ENCODE measurements around the gene MREG. TPM values are rescaled to one million over a fixed set of nuclear protein-coding genes. Genes with fewer than 3 reads are reported as not detected.
A peak's percentile ranks its signal among the peaks of the same experiment; 100 is the strongest.

MREG gene
- polyA plus RNA-seq, 3 donors, result 0.14 to 0.47 TPM; not detected in 1

DNA sequence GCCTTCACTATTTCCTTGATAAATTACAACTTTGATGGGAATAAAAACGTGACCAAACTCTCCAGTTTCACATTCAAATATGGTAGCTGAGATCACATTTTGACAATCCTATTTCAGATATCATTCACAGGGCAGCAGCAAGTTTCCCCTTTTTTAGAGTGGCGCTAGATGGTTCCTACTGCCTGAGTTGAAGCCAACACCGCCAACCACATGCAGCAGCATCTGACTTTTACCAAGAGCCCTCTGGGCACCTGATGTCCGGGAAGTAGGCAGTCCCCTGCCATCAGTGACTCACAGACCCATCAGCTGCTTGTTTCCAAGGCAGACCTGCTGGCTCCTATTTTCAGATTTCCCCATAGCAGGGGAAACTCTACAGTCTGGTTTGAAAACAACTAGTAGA, 4.0 kb upstream of the MREG start:
- Histone ChIP-seq H3K4me3 (replicated peaks in 1 of 3; ENCODE audit: low read depth in 2 of 3, low read length in 3 of 3) (no peak overlapping the region), H3K27ac (ENCODE audit: low read depth in 1 of 2, low read length in 2 of 2) (no peak overlapping the region), H3K36me3 (replicated peaks in 1 of 2; ENCODE audit: control insufficient read depth in 1 of 2, insufficient read depth in 2 of 2, low read length in 2 of 2) (no peaks in the 10 kb centered on the region), H3K4me1 (ENCODE audit: control insufficient read depth in 1 of 2, insufficient read depth in 2 of 2, low read length in 2 of 2) (peaks cover 7 to 12% of the 10 kb centered on the region in 2 donors), H4K20me1 (ENCODE audit: insufficient read depth, low read length) (no peaks in the 10 kb centered on the region), H3K9ac (ENCODE audit: insufficient read depth, low read length, poor library complexity, severe bottlenecking) (no peak overlapping the region), H3K4me2 (replicated peaks; ENCODE audit: extremely low read depth, low read length, poor library complexity, severe bottlenecking) (no peak overlapping the region), H3K27me3 (ENCODE audit: control insufficient read depth in 2 of 2, insufficient read depth in 2 of 2, low read length in 2 of 2) (peaks cover 5 to 10% of the 10 kb centered on the region in 2 donors), H3K9me3 (replicated peaks in 1 of 2; ENCODE audit: control insufficient read depth in 1 of 2, insufficient read depth in 1 of 2, low read length in 2 of 2) (no peaks in the 10 kb centered on the region), H3K79me2 (ENCODE audit: insufficient read depth, low read length) (no peaks in the 10 kb centered on the region), H2AFZ (ENCODE audit: insufficient read depth, low read depth, low read length, poor library complexity, severe bottlenecking) (no peak overlapping the region)
- peaks cover 6 to 9% (median 9%) of the 10 kb centered on the region in 3 donors for H3K27me3 Mint-ChIP-seq (ENCODE audit: low read depth in 3 of 3)
- peaks cover 11 to 20% of the 10 kb centered on the region in 2 donors for H3K36me3 Mint-ChIP-seq
- no peak overlapping the region for H3K27ac Mint-ChIP-seq
- TF ChIP-seq CTCF (IDR thresholded peaks at IDR 0.05), result no peak
- intact Hi-C loops (cut with micrococcal nuclease), result no loop called here
- peaks cover 17% of the 10 kb centered on the region for H3K4me1 Mint-ChIP-seq
- H3K9me3 Mint-ChIP-seq, result peaks cover 0 to 4% (median 0%) of the 10 kb centered on the region in 7 donors
- 45% methylated on average over 4 of the region's 4 CpGs for WGBS (ENCODE audit: insufficient coverage)
- no peak overlapping the region for H3K4me3 Mint-ChIP-seq
- DNase-seq, result peak in 2 of 3 donors; percentile 9 to 50

DNA sequence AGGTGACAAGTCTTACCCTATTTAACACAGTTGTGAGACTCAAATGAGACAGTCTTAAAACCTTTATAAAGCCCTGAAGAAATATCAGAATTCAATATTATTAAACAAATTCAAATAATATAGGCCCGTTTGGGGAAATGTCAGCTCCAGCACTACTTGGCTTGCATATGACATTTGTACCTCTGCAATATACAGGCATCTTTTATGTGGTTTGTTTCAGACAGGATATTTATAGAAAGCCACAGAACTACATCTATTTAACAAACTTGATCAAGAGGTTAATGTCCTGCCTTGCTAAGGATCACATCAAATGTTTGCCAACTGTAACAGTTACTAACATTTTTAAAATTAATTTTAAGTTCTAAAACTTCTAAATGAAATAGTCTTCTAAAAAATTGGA, 3.2 kb upstream of the MREG start:
- Histone ChIP-seq H3K4me3 (replicated peaks in 1 of 3; ENCODE audit: low read depth in 2 of 3, low read length in 3 of 3) (no peak overlapping the region), H3K36me3 (replicated peaks in 1 of 2; ENCODE audit: control insufficient read depth in 1 of 2, insufficient read depth in 2 of 2, low read length in 2 of 2) (no peaks in the 10 kb centered on the region), H3K4me1 (ENCODE audit: control insufficient read depth in 1 of 2, insufficient read depth in 2 of 2, low read length in 2 of 2) (peaks cover 7 to 12% of the 10 kb centered on the region in 2 donors), H2AFZ (ENCODE audit: insufficient read depth, low read depth, low read length, poor library complexity, severe bottlenecking) (no peak overlapping the region), H4K20me1 (ENCODE audit: insufficient read depth, low read length) (no peaks in the 10 kb centered on the region), H3K27ac (ENCODE audit: low read depth in 1 of 2, low read length in 2 of 2) (no peak overlapping the region), H3K27me3 (ENCODE audit: control insufficient read depth in 2 of 2, insufficient read depth in 2 of 2, low read length in 2 of 2) (peaks cover 9 to 15% of the 10 kb centered on the region in 2 donors), H3K9me3 (replicated peaks in 1 of 2; ENCODE audit: control insufficient read depth in 1 of 2, insufficient read depth in 1 of 2, low read length in 2 of 2) (no peaks in the 10 kb centered on the region), H3K4me2 (replicated peaks; ENCODE audit: extremely low read depth, low read length, poor library complexity, severe bottlenecking) (no peak overlapping the region), H3K79me2 (ENCODE audit: insufficient read depth, low read length) (no peaks in the 10 kb centered on the region), H3K9ac (ENCODE audit: insufficient read depth, low read length, poor library complexity, severe bottlenecking) (no peak overlapping the region)
- no peak for DNase-seq
- intact Hi-C loops (cut with micrococcal nuclease), result no loop called here
- Mint-ChIP-seq H3K9me3 (peaks cover 0 to 4% (median 0%) of the 10 kb centered on the region in 7 donors), H3K4me3 (no peak overlapping the region), H3K4me1 (peaks cover 17% of the 10 kb centered on the region), H3K27ac (no peak overlapping the region), H3K27me3 (ENCODE audit: low read depth in 3 of 3) (peaks cover 9 to 14% (median 14%) of the 10 kb centered on the region in 3 donors), H3K36me3 (peaks cover 8 to 18% of the 10 kb centered on the region in 2 donors)
- no peak for TF ChIP-seq CTCF (IDR thresholded peaks at IDR 0.05)
- no CpG with 5 or more reads among the region's 1 CpG for WGBS (ENCODE audit: insufficient coverage)
